ENCODE measurements around the gene ACKR3.

DNA sequence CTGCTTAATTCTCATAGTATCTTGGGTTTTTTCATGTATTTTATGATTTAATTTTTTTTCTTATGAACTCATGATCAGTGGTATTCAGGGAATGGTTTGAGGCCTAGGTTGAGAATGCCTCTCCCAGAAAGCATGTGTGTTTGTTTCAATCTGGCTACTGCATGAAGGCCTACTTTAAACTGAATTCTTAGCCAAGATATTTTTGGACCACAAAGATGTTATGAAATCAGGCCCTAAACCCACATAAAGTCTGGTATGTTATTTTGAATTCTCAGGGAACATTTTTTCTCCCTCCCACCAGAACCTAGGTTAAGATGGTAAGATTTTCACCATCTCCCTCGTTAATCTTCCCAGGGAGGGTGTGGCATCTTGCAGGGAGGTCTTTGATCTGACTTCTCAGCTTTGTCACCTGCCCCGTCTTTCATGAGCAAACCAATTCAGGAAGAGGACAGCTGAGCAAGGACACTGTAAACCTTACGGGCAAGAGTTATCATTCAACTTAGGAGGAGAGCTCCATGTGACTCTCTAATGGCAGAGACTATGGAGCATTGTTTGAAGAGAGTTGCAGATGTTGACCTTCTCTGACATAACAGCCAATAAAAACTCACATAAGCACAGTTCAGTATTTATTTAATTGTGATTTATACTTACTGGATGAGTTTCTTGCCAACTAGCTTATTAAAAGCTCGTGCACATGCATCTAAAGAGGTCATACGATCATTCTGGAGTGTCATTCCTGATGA, 21.3 kb upstream of the ACKR3 start:
- TF ChIP-seq, protein P1, sequence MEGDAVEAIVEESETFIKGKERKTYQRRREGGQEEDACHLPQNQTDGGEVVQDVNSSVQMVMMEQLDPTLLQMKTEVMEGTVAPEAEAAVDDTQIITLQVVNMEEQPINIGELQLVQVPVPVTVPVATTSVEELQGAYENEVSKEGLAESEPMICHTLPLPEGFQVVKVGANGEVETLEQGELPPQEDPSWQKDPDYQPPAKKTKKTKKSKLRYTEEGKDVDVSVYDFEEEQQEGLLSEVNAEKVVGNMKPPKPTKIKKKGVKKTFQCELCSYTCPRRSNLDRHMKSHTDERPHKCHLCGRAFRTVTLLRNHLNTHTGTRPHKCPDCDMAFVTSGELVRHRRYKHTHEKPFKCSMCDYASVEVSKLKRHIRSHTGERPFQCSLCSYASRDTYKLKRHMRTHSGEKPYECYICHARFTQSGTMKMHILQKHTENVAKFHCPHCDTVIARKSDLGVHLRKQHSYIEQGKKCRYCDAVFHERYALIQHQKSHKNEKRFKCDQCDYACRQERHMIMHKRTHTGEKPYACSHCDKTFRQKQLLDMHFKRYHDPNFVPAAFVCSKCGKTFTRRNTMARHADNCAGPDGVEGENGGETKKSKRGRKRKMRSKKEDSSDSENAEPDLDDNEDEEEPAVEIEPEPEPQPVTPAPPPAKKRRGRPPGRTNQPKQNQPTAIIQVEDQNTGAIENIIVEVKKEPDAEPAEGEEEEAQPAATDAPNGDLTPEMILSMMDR (conservative IDR thresholded peaks at IDR 0.05): no peak
- no peak for TF ChIP-seq EZH2 (IDR thresholded peaks at IDR 0.05; ENCODE audit: low read depth)
